GM12892 (cell line): ENCODE results near the gene ATRN.

Source experiments
- DNase-seq: peaks from one replicate; pipeline ENCODE4 v3.0.0; 2011; ENCODE audit not compliant: insufficient read length
- FAIRE-seq: peaks from 2 replicates; lab custom pipeline; 2011; peaks lifted over from hg19 to GRCh38; lab: Jason Lieb, UNC
- POLR2A ChIP-seq: IDR thresholded peaks from 2 replicates; pipeline ENCODE4 v1.6.1; 2011; ENCODE audit warnings: low read depth, low read length, control low read depth
- POLR2AphosphoS5 ChIP-seq: IDR thresholded peaks from 2 replicates; pipeline ENCODE4 v1.6.1; 2011; ENCODE audit warnings: low read depth, low read length, control low read depth
- TAF1 ChIP-seq: IDR thresholded peaks from 2 replicates; pipeline ENCODE4 v1.6.1; 2011; ENCODE audit warnings: low read depth, mild to moderate bottlenecking, control low read depth, low read length, borderline replicate concordance

Gene ATRN

GRCh38 chr20:3559637-3560036, 88.8 kb downstream of the ATRN start:
- DNase-seq (no peak), FAIRE-seq (no peak)
- TF ChIP-seq POLR2A, result no peak
- no peak for TF ChIP-seq POLR2AphosphoS5
- no peak for TF ChIP-seq TAF1

- no peak for DNase-seq
- no peak for FAIRE-seq
Observed at GRCh38 chr20:3560162-3560561, 89.3 kb downstream of the ATRN start.

GRCh38 chr20:3560578-3560977, 89.8 kb downstream of the ATRN start:
- no peak for FAIRE-seq
- no peak for TF ChIP-seq POLR2AphosphoS5
- no peak for TF ChIP-seq POLR2A
- no peak for TF ChIP-seq TAF1
- DNase-seq, result no peak

More at GRCh38 chr20:3560162-3560561, 89.3 kb downstream of the ATRN start:
- no peak for TF ChIP-seq POLR2A
- no peak for TF ChIP-seq POLR2AphosphoS5
- TF ChIP-seq TAF1, result no peak

GRCh38 chr20:3563133-3563532, 92.3 kb downstream of the ATRN start:
- DNase-seq (no peak), FAIRE-seq (no peak)
- TF ChIP-seq POLR2A (no peak), TAF1 (no peak)

- peak; percentile 84 for FAIRE-seq
- TF ChIP-seq POLR2AphosphoS5 (no peak), POLR2A (no peak), TAF1 (no peak)
- no peak for DNase-seq
Observed at GRCh38 chr20:3563548-3564177, 92.8 kb downstream of the ATRN start.

- TF ChIP-seq POLR2AphosphoS5 (no peak), TAF1 (no peak), POLR2A (no peak)
- FAIRE-seq (no peak), DNase-seq (no peak)
Observed at GRCh38 chr20:3565851-3566250, 95.0 kb downstream of the ATRN start.

GRCh38 chr20:3572151-3572550, 101.3 kb downstream of the ATRN start:
- FAIRE-seq, result no peak
- TF ChIP-seq TAF1, result no peak
- no peak for TF ChIP-seq POLR2AphosphoS5
- TF ChIP-seq POLR2A, result no peak

GRCh38 chr20:3576363-3576762, 105.5 kb downstream of the ATRN start:
- TF ChIP-seq TAF1 (no peak), POLR2A (no peak), POLR2AphosphoS5 (no peak)
- FAIRE-seq (no peak), DNase-seq (no peak)

More at GRCh38 chr20:3572151-3572550, 101.3 kb downstream of the ATRN start:
- no peak for DNase-seq

GRCh38 chr20:3577366-3577765, 106.5 kb downstream of the ATRN start:
- DNase-seq, result no peak
- no peak for TF ChIP-seq POLR2AphosphoS5
- no peak for TF ChIP-seq TAF1
- TF ChIP-seq POLR2A, result no peak
- FAIRE-seq, result no peak

GRCh38 chr20:3580412-3580811, 109.6 kb downstream of the ATRN start:
- TF ChIP-seq POLR2AphosphoS5, result no peak
- TF ChIP-seq POLR2A, result no peak
- no peak for TF ChIP-seq TAF1
- DNase-seq (no peak), FAIRE-seq (no peak)

- no peak for FAIRE-seq
- DNase-seq, result no peak
- no peak for TF ChIP-seq POLR2A
- TF ChIP-seq TAF1, result no peak
- no peak for TF ChIP-seq POLR2AphosphoS5
Observed at GRCh38 chr20:3583765-3584164, 112.9 kb downstream of the ATRN start.

GRCh38 chr20:3586093-3586492, 115.3 kb downstream of the ATRN start:
- TF ChIP-seq TAF1, result no peak
- no peak for TF ChIP-seq POLR2AphosphoS5
- no peak for TF ChIP-seq POLR2A
- DNase-seq (no peak), FAIRE-seq (no peak)

- no peak for DNase-seq
- FAIRE-seq, result no peak
- no peak for TF ChIP-seq TAF1
- TF ChIP-seq POLR2A, result no peak
- no peak for TF ChIP-seq POLR2AphosphoS5
Observed at GRCh38 chr20:3590164-3590563, 119.3 kb downstream of the ATRN start.

- TF ChIP-seq POLR2AphosphoS5 (no peak), POLR2A (no peak), TAF1 (no peak)
- no peak for DNase-seq
- FAIRE-seq, result no peak
Observed at GRCh38 chr20:3592931-3593330, 122.1 kb downstream of the ATRN start.
